ENCODE measurements around the gene NCOR1.

- TF ChIP-seq CTCF (IDR thresholded peaks at IDR 0.05; ENCODE audit: insufficient read depth, low read length, poor library complexity, severe bottlenecking) (no peak), EZH2phosphoT487 (conservative IDR thresholded peaks at IDR 0.05; ENCODE audit: low read length) (no peak)
Measured at GRCh38 chr17:16037636-16038035, 177.7 kb downstream of the NCOR1 start.
